Stimulated activated CD4-positive, alpha-beta T cell treated with anti-CD3 and anti-CD28 coated beads, Interleukin-2, amount 100 ng/mL, for 24 hours (primary cell): ENCODE data around the gene TRERF1.
"Not testable (repeated sequence)": the region's sequence is repeated elsewhere in the genome, so short reads cannot be mapped to it uniquely, and the experiment has no call there.

Experiments used
- DNase-seq, 2 donors: peaks; one replicate each; pipeline ENCODE4 v3.0.0-alpha.2; 2020

The TRERF1 gene

DNA sequence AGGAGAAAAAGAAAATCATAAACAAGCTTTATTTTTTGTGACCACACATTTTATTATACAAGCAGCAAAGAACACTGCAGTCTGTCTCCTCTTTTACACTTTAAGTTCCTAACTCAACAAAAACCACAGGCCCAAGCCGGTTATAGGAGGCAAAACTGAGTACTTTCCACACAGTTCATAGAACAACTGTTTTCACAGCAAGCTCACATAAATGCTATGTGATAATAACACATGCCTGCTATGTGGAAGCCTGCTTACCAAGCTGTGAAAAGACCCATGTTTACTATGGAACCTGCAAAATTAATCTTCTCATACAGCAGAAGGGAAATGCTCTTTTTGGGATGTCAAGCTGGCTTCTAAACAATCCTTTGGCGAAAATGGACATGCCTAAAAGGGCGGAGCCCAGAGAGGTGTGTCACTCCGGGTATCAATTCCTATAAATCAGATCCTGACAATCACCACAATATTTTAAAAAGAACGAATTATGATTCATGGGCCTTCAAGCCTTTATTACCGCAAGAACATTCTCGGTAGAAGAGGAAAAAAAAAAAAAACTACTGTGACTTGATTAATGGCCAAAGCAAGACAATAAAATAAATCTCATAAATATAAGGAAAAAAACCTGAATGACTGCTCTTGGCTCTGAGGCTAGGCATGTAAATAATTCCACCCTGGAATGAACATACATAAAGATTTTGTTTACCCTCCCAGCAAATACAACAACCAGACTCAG lies 2.6 kb downstream of the TRERF1 start:
- DNase-seq: no peak

DNA sequence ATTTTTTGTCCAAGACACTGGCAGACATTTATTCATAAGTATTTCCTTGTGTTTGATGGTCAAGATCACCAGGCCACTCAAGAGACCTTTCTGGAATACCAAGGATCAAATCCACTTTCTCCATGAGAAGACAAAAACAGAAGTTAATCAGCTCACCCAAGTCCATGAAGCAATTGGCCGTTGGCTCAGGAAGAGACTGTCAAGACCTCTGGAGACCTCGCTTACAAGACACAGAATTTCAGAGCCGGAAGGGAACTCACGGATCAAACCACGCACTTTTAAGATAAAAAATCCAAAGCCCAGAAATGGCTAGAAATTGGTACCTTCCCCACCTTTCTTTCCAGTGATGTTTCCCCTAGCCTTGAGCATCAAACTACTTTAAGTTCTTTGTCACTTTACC lies 3.3 kb downstream of the TRERF1 start:
- DNase-seq: no peak

DNA sequence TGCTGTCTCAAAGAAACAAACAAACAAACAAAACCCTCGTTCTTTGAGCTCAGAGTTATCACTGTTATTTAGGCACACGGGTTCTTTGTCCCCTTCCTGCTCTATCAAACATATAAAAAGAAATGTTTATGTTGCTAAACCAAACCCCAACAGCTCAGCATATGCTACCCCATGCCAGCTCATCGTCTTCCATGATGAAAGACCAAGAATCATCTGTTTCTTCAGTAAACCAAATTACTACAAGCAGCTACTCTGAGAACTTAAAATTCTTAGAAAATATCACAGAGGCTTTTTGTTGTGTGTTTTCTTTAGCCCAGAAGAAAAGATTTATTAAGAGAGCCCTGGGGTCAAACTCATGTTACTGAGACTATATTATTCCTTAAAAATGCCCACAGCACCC lies 4.7 kb downstream of the TRERF1 start:
- DNase-seq: no peak

DNA sequence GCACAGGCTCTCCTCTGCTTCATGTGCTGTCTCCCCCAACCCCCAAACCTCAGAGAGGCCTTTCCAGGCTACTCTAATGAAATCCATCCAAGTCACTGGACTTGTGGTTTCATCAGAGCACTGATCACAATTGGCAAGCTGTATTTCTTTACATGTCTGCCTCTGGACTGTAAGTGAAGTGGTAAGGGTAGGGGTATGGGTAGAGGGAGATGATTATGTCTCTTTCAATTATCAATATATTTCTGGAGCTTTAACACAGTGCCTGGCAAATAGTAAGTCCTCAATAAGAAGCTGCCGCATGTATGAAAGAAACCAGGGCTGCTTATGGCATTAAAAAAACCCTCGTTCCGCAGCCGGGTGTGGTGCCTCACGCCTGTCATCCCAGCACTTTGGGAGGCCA lies 5.4 kb downstream of the TRERF1 start:
- DNase-seq: no peak

DNA sequence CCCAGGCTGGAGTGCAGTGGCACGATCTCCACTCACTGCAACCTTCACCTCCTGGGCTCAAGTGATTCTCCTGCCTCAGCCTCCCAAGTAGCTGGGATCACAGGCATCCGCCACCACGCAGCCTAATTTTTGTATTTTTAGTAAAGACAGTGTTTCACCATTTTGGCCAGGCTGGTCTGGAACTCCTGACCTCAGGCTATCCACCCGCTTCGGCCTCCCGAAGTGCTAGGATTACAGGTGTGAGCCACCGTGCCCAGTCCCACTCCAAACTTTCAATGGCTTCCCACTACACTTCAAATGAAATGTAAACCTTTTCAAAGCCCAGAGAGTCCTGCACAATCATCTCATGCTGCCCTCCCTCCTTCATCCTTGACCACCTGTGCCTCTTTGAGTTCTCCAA lies 5.8 kb downstream of the TRERF1 start:
- DNase-seq: not testable (repeated sequence)

DNA sequence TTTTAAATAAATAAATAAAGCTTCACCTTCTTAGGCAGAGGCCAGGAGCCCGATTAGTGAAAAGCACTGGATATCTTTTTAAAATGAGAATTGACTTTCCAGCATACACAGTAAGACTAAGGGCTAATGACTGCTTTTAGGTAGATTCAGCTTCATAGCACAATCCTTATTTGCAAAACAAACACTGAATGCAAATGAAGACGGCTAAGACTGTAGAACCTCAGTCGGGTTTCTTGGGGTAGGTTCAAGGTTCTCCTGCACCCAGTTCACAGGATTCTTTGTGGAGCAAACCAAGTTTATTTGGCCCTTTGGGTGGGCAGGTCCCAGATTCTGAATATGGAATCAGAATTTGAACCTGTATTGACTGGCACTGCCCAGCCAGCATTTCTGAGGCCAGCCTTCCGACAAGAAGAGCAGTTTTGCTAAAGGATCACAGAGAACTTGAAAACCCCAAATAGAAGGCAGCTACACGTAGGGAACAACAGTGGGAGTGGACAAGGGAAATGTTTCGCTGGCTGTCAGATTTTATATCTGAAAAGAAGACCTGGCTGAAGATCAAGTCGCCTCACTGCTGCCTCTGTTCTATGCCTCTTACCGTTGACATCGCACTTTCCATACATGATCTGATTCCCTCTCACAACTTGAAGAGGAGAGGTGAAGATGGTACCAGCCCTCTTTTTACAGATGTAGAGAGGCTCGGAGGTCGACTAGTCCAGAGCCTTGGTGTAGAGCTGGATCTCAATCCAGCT lies 8.2 kb downstream of the TRERF1 start:
- no peak for DNase-seq

DNA sequence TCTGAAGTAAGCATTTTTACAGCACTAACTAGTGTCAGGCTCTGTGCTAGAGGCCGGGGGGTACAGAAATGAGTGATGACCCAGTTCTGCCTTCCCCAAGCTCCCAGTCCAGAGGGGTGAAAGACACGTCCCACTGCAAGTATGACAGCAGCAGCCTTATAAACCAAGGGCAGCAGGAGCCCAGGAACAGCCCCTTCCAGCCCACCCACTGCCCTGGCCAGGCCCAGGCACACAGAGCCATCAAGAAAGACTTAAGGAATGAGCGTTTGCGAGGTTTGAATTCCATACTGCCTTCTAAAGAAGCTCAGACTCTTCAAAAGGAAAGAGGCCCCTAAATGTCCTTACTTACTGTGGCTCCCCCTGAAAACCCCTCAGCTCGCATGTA lies 10.0 kb downstream of the TRERF1 start:
- DNase-seq: no peak

DNA sequence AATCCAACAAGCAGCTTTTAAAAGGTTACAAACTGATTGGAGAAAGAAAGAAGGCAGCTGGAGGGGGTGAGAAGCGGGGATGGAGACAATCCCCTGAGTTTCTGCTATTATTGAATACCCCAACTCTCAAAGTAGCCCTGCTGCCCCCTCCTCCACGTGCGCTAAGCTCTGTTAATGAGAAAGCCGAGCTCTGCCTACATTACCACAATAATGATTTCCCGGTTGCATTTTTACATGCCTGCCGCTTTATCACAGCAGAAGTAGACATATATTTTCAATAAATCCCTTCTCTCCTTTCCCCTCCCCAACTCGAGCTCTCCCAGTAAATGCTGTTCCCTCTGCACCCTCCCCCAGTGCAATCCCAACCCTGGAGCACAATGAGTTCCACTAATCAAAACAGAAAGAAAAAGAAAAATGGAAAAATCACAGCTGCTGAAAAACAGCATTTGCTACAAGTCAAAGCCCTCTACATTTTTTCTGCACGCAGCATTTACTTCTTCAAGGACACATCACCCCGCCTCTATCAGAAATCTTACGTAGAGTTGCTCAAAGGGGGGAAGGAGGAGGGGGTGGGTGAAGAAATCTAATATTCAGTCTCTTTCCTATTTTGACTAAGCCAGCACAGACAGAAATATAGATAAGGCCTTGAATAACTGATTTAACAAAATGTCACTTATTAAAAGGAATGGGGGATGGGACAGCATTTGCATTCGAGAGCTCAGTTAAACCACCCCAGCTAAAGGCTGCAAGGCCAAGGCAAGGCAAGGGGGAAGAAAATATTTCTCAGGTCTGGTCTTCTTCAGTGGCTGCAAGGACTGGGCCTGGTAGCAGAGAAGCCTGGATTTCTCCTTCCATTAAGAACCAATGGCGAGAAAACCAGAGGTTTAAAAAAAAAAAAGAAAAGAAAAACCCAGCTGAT lies 10.7 kb downstream of the TRERF1 start:
- DNase-seq: no peak

DNA sequence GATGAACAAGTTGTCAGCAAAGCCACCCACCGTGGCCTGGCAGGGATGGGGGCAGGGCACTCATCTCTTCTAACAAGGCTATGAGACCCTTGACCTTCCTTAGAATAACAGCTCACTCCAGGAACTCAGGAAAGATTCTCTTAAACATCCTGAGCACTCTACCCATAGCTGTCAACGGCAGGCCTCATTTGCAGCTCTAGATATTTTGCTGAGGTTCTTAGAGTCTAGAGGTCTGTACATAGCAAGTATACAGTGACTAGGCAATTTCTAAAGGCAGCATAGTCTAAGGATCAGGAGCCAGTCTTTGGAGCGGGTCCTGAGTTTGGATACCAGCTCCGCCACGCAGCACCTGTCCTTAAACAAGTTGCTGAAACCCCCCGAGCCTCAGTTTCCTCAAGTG lies 11.7 kb downstream of the TRERF1 start:
- DNase-seq: no peak

DNA sequence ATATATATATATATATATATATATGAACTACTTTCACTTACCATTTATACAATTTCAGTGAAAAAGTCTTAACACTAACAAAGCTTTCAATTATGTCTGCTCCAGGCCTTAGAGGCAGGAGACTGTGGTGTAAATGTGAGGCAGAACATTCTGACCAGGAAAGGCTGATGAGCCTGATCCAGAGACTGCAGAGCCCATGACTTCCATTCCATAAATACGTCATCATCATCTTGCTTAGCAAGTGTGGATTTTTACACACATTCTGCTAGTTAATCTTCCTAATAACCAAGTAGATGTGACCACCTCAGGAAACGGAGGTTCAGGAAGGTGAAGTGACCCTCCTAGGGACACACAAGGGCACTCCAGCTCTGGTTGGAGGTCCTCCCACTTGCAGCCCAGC lies 14.9 kb downstream of the TRERF1 start:
- DNase-seq: no peak

DNA sequence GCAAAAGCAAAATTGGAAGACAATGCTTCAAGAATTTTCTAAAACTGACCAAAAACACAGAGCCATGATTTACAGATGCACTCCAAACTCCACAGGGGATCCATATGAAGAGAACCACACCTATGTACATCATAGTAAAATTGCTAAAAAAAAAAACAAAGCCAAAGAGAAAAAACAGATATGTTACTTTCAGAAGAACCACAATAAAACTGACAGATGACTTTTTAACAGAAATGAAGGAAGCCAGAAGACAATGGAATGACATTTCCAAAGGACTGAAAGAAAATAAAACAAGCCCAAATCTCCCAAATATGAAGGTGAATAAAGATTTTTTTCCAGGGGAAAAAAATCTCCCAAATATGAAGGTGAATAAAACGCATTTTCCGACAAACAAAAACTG lies 17.5 kb downstream of the TRERF1 start:
- no peak for DNase-seq

DNA sequence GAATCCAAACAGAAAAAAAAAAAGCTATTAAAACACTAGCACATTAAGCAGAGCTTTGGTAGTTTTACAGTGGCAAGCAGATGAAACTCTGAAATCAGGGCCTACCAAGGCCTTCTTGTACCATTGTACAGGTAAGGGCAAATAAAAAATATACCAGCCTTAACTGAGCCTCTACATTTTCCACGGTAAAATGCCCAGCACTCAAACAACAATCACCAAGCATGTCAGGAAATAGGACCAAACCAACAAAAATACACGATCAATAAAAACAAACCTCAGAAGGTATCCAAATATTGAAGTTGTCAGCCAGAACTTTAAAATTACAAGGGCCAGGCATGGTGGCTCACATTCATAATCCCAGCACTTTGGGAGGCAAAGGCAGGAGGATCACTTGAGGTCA lies 18.3 kb downstream of the TRERF1 start:
- no peak for DNase-seq

DNA sequence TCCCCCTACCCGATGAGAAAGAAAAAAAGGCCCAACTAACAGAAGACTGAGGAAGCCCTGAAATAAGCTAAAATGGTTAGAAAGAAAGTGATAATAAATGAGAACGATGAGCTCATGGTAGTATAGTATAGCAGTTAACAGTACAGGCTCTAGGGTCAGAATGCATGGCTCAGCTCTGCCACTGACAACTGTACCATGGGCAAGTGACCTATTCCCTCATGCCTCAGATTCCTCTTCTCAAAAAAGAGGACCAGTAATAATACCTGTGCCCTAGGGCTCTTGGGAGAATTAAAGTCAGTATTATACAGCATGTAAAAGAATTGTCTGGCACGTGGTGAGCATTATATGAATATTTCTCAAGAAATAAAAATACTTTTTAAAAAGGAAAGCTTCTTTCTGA lies 19.8 kb downstream of the TRERF1 start:
- no peak for DNase-seq

DNA sequence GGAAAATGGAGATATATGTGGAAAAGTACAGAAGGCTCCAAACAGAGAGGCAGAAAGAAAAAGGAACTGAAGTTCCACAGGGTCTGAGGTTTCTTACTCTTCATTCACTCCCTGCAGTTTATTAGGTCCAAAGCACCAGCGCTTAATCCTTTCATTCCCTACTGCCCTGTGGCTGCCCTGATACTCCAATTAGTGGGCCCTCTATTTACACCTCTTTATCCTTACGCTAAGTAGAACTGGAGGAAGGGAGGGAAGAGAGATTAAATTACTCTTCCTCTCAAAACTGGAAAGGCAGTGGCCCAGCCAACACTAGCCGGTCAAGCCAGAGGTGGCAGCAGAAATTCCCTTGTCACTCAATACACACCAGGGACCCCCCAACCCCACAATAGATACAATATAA lies 20.4 kb downstream of the TRERF1 start:
- DNase-seq: no peak

DNA sequence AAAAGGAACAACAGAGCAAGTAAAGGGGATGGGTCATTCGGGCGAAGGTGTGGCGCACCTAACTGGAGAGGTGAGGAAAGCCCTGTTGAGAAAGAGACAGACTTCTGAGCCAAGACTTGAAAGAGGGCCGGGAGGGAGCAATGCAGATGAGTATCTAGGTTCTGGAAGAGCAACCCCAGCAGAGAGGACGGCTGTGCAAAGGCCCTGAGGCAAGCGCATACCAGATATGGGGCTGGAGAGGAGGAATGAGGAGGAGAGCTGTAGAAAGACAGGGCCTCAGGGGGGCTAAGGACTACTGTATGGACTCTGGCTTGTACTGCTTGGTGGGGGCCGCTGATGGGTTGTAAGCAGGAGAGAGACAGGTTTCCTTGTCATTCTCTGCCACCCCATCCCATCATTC lies 21.9 kb downstream of the TRERF1 start:
- DNase-seq: no peak

DNA sequence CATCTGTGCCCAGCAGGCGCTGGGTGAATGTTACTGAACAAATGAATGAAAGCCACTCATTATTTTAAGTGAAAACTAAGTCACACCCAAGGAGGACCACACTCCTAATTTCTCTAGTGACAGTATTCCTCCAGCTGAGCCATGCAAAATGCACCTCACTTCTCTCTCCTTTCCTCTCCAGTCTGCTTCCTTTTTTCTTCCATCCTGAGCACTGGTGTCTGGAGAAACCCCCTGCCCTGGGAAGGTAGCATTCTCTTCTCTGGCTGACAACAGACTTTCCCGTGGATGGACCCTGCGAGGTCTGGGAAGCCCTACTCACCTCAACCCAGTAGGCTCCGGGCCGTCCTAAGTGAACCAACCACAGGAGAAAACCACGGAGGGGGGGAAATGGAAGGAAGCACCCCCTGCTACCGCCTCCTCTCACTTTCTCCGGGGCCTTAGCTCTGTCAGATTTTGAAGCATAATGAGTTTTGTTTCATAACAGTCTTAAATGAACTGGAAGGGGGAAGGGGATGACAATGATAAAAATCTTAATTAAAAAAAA lies 22.6 kb downstream of the TRERF1 start:
- no peak for DNase-seq

DNA sequence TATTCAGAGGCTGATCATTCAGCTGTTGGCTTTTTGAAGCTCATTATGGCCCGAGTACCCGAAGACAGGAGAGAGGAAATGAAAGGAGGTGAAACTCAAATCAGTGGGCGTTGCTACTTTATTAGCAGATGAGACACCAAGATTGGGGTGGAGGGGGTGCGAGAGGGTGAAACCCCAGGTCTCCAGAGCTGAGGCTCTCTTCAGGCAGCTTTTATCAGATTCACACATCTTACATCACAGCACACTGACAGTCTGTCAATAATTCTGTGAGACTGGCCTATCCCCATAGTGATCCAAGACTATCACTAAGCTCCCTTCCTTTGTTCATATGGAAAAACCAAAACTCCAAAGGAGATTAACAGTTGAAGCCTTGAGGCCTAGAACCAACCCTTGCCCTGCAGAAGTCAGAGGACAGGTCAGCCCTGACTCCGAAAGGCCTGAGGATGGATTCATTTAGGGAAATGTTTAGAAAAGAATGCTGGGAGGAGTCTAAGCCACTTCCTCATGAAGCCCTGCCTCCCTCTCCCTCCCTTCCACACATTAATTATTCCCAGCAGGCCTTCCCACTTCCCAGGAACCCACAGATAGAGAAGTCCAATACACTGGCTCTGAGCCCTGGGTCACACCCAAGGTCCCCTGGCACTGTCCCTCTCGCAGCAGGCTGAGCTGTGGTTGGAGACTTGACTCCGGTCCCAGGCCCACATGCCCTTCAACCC lies 23.2 kb downstream of the TRERF1 start:
- peak; percentile 49 to 63 for DNase-seq

DNA sequence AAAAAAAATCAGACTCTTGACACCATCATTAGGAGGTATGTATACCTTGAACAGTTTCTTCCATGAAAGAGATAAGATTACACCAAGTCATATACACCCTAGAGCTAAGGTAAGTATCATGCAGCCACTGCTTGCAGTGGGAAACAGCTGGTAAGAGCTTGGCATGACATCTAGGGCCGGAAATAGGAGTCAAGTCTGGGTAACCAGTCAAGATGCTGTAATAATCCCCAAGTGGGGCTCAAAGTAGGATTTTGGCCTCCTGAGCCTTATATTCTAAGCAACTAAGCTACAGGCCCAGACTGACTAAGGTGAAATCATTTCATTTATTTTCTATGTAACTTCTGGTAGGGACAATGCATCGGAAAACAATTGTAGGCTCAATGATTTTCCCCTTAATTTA lies 23.9 kb downstream of the TRERF1 start:
- no peak for DNase-seq

DNA sequence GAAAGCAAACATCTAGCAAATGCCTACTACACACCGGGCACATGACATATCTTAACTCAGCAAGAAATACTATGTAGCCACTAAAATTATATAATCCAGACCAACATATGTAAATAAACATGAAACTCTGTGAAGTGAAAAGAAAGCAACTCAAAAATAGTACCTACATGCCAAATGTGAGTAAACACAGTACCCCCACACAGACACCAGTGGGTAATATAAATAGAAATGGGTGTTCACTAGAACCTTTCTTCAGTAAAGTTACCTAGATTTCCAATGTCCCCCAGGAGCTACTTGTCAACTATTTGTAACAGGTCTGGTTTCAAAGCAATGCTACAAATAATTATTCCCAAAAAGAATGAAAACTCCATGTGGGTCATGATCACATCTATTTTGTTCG lies 25.5 kb downstream of the TRERF1 start:
- DNase-seq: no peak

DNA sequence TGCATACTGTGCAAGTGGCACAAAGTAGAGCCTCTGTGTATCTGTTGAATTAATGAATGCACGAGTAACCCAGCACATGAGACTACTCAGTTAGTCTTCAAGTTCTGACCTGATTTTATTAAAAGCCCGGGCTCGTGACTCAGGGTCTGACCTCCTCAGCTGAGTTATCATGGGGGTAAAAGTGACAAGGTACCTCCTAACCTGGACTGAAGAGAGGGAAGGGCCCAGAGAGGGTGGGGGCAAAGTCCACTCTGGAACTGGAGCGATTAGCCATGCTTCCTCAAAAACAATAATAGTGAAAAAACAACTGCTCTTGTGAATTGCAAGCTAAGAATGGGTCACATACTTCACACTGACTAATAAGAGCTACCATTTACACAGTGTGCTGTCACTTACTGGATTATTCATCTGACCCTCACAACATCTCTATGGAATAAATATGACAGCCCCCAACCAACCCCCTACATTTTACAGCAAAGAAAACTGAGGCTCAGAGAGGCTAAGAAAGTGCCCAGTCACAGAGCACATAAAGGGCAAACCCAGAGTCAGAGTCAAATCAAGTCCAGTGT lies 26.7 kb downstream of the TRERF1 start:
- DNase-seq: no peak

DNA sequence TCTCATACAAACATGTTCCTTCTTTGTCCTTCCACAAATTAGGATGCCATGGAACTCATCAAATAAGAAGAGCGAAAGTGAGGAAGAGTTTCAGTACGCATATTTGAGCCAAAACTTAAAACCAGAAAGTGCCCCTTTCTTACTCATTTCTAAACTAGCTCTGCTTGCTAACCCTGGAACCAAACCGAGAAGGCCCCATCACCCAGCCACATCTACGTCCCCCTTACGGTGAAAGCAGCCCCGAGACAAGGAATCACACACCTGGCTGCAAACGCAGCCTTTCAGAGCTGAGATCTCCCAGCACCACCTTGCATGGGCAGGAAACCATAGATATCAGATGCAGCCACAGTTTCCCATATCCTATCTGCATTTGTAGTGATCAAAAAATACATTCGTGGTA lies 28.5 kb downstream of the TRERF1 start:
- peak; percentile 48 to 53 for DNase-seq

DNA sequence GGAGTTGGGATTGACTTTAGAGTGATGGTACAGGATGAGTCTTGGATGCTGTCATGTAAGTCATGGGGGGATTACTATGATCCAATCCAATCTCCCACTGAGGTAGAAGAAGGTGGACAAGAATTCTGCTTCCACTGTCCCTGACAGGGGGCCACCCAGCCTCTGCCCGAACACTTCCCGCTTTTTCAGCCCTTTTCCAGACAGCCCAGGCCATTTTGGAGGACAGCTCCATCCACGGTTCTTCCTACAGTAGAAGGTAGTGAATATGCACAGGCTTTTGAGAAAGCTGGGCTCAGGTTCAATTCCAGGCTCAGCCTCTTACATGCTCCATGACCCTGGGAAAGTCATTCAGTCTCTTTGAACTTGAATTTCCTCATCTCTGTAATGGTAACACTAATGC lies 31.0 kb downstream of the TRERF1 start:
- no peak for DNase-seq
